NCI-H2196 (cell line): Measurements from ENCODE around the gene IKZF5.

Experiments used
- DNase-seq: peaks from one replicate; lab custom pipeline; 2025; ENCODE audit not compliant: unreplicated experiment; lab: John Stamatoyannopoulos, UW

Gene IKZF5, protein sequence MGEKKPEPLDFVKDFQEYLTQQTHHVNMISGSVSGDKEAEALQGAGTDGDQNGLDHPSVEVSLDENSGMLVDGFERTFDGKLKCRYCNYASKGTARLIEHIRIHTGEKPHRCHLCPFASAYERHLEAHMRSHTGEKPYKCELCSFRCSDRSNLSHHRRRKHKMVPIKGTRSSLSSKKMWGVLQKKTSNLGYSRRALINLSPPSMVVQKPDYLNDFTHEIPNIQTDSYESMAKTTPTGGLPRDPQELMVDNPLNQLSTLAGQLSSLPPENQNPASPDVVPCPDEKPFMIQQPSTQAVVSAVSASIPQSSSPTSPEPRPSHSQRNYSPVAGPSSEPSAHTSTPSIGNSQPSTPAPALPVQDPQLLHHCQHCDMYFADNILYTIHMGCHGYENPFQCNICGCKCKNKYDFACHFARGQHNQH

DNA sequence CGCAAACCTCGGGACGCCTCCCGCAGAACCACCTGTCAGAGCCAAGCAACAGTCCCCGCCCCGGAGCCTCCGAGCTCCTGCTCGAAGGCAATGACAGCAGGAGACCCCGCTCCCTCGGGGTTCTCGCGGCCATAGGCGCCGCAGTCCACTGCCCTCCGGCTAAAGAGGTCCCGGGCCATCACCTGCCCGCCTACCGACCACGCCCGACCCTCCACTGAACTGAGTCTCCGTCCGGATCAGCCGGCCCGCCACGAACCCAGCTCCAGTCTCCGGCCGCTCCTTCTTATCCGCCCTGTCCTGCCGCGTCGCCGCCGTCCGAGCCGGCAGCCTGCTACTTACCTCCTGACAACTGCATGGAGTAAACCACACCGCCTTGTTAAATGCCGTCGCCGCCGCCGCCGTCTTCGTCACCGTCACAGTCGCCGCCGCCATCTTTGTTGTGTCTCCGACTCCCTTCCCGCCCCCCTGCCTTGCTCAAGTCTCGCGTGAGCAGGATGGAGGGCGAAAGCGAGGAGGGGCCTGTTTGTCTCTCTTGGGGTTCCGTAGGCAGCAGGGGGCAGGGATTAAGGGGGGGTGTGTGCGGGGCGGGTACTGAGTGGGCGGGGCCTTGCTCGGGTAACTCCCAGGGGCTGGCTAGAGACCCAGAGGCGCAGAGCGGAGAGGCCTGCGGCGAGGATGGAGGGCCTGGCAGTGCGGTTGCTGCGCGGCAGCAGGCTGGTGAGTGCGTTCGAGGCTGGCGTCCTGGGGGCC, at the start of gene IKZF5, which contains the start of gene ACADSB:
IKZF5 (minus strand) TSS at position 441 of the 750 bp plus-strand sequence. CDS start 10,170 bp downstream, outside the sequence.
ACADSB (plus strand) TSS at position 652 of the 750 bp plus-strand sequence; CDS start at position 676, 24 bp downstream.
- DNase-seq: peak; percentile 84

DNA sequence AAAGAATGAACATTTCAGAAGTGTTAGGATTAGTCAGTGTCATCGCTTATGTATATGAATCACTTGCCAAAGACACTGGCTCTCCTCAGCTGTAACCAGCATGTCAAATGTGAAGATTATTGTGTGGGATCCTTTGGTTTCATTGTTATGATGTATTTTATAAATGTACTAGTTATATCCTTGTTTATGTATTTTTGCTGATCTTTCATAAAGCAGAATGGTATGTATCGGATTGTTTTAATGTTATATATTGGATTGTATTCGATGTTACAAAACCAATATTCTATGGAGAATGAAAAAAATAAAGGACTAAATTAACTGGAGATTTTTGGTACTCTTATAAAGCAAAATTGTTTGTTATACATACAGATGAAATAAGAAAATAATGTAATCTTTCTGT, 49.4 kb upstream of the IKZF5 start:
- DNase-seq: no peak

DNA sequence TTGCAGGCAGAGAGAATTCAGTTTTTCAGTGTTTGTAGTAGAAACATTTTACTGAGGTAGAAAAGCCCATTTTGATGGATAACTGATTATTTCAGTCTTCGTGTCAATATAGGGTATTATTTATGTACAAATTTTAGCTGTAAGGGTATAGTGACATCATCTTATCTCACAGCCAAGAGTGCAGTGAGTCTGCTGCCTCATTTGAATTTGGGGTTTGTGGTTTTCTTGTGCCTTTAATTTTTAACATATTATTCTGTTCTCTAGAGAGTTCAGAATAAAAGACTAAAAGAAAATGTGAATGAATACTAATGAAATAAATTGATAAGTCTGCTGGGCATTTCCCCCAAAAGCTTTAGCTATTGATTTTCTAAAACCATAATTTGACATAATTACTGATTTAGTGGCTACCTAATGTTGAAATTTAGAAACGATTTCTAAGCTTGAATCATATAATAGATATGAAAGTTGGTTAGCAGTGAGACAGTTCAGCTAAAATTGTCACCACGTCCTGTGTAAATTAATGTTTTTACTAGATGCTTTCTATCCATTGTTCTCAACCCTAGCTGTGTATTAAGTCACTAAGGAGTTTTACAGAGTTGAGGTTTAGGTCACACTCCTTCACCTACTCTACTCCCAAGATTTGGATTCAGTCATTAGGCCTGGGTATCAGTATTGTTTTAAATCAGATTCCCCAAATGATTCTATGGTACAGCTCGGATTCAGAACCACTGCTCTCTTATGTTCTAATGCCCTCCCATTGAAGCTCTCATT, 37.6 kb upstream of the IKZF5 start:
- DNase-seq: no peak

GRCh38 chr10:123044391-123044790, 35.8 kb upstream of the IKZF5 start:
- peak; percentile 46 for DNase-seq

DNA sequence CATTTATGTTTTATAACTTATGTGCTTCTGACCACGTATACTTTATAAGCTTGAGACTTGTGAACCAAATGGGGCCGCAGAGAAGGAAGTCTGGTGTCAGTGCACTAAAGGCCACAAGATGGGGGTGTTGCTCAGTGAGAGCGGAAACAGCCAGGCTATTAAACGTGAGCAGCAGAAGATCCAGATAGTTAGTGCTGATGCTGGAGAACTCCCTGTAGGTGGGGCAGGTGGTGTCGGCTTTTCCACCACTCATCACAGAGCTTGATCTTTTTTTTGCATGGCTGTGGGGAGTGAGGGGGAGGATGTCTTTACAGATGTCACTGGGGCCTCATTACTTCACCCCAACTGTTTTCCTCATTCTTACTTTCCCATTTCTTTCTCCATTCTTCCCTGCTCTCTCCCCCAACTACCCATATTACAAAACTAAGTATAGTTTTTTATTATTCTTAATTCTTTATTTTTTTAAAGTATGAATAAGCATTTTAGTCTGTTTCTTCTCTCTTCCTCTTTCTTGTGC, 34.9 kb upstream of the IKZF5 start:
- peak; percentile 56 for DNase-seq

- DNase-seq: no peak
These were observed 34.3 kb upstream of the IKZF5 start for GRCh38 chr10:123042708-123043408.

DNA sequence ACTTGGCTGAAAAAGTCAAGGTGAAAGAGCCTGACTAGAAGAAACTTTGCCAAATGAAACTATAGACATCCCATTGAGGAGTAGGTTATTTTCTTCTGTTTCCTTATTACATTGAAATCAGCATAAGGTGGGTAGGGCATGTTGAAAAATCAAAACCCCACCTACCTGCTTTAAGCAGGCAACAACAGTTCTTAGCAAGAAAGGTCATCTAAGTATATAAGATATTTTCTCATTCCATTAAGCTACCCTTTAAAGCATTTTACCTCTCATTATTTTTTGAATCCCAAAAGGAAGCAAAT, 31.0 kb upstream of the IKZF5 start:
- no peak for DNase-seq

DNA sequence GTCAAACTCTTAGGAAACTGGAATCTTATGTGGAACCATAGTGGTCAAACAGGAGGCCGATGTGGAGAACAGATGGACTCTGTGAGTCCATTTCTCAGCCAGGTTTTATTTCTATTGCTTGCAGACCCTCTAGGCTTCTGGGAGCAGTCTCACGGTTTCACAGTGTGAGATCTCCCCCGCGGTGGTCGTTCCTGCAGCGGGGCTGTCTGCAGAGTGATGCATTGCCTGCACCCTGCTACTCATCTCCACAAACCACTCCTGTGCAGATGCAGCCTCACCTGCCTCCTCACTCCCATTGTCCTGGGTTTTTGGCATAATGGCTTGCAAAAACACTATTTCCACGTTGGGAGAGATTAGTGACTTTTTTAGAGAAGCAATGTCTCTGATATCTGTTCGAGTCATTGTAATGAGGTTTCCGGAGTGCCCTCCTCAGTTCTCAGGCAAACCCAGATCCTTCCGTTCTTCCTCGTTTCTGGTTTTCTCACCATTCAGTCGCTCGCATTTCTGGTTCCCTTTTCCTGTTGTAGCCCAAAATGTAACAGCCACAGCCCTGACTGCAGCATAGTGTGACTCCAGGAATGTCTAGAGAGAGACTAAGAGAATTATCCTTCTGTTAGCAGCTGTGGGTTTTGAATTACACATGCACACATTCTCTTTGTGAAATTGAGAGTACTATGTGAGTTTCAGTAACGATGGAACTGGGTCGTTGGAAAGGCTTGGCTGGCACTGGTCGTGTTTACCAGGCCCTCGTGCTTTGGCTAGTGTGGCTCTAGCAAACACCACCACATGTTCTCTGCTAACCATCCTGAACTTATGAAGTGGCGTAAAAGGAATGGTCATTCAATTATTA, 30.4 kb upstream of the IKZF5 start:
- DNase-seq: no peak

GRCh38 chr10:123035467-123036086, 27.0 kb upstream of the IKZF5 start:
- no peak for DNase-seq

GRCh38 chr10:123034332-123034731, 25.7 kb upstream of the IKZF5 start:
- DNase-seq: no peak

DNA sequence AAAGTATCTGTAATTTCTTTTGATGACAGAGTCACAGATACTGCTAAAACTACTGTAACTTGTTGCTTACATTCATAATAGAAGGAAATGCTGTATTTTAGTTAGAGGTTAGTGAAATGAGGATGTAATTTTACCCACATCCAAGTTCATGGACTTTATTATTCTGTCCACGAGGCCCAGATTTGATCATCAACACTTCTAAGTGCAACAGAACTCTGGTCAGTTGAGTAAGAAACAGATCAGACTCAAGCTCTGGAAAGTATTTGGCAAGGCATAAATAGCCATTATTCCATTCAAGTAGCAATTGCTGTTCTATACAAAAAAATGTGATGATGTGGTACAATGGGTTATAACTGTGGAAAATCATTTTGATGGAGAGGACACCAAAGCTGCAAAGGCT, 22.5 kb upstream of the IKZF5 start:
- no peak for DNase-seq

DNA sequence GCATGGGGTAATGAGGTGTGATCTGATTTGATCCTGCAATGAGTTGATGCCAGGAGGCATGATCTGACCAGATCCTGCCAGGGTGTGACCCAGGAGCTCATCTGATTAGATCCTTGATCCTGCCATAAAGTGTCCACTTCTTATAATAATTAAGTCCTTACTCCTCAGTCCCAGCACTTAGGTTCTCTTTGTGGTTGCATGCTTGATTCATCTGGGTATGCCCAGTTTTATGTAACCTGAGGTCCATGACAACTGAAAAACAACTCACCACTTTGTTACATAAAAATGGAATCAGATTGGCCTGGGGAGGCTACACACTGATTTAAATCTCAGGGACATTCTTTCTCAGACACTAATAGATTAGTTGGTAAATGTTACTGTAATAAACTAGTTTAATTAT, 19.3 kb upstream of the IKZF5 start:
- DNase-seq: no peak

- DNase-seq: no peak
These were observed 17.7 kb upstream of the IKZF5 start for GRCh38 chr10:123026302-123026701.

- DNase-seq: no peak
These were observed 15.9 kb upstream of the IKZF5 start for GRCh38 chr10:123024540-123024939.

DNA sequence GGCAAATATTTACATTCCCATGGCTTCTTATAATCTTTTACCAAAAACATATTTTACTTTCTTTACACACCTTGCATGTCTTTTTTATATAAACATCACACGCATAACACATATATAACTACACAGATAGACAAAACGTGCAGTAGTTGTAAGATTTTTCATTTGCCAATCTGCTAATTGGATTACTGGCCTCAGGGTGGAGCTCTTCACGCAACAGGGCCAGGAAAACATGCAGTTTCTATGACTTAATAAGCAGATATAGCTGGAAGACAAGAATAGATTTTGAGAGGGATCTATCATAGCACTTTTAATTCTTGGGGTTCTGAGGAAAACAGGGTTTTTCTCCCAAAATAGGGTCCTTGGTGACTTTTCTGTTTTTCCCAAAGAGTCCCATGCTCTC, 12.9 kb upstream of the IKZF5 start:
- DNase-seq: no peak

- no peak for DNase-seq
These were observed 11.5 kb upstream of the IKZF5 start for GRCh38 chr10:123019941-123020703.

- no peak for DNase-seq
These were observed 10.7 kb upstream of the IKZF5 start for GRCh38 chr10:123019264-123019663.

DNA sequence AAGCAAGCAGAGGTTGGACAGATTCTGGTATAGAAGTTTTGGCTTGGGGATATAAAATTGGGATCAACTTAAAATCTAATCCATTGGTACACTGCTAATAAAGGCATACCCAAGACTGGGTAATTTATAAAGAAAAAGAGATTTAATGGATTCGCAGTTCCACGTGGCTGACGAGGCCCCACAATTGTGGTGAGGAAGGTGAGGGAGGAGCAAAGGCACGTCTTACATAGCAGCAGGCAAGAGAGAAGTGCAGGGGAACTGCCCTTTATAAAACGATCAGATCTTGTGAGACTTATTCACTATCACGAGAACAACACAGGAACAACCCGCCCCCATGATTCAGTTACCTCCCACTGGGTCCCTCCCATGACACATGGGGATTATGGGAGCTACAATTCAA, 9.9 kb upstream of the IKZF5 start:
- no peak for DNase-seq
